ENCODE measurements around the gene TTLL9.

TTLL9 gene

DNA sequence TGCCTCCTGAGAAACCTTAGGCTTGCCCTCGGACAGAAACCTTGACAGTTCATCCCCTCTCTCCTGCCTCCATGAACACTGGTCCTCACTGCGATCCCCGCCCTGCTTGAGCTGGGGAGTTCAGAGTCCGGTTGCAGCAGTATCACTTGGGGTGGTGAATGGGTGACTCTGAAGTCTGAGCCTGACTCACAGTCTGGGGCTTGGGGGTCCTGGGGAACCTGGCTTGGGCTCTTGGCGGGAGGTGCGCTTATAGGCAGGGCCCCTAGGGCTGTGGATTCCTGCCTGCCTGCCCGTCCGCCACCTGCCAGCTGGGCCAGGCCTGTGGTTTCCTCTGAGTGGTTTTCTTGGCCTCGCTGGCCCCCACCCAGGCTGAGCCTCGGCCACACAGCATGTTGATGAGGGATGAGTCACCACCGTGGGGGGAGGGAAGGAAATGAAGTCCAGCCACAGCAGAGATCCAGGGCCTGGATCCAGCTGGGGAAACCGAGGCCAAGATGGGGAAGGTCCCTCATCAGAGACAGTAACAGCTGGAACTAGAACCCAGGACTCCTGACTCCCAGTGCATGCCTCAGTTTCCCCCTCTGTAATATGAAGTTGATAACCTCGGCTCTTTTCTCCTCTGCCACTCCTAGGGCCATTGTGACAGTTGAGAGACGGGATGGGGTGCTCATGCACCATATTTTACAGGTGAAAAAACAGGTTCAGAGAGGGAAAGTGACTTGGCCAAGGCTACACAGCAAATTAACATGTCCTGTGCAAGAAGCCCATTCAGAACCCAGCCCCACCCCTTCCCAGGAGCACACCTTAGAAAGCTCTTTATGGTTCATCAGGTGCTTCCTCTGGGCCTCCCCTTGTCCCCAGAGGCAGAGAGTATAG, 34.2 kb upstream of the TTLL9 start:
- TF ChIP-seq SPI1 (IDR thresholded peaks at IDR 0.05; ENCODE audit: borderline replicate concordance, low read depth), result no peak
- TF ChIP-seq, protein P1, sequence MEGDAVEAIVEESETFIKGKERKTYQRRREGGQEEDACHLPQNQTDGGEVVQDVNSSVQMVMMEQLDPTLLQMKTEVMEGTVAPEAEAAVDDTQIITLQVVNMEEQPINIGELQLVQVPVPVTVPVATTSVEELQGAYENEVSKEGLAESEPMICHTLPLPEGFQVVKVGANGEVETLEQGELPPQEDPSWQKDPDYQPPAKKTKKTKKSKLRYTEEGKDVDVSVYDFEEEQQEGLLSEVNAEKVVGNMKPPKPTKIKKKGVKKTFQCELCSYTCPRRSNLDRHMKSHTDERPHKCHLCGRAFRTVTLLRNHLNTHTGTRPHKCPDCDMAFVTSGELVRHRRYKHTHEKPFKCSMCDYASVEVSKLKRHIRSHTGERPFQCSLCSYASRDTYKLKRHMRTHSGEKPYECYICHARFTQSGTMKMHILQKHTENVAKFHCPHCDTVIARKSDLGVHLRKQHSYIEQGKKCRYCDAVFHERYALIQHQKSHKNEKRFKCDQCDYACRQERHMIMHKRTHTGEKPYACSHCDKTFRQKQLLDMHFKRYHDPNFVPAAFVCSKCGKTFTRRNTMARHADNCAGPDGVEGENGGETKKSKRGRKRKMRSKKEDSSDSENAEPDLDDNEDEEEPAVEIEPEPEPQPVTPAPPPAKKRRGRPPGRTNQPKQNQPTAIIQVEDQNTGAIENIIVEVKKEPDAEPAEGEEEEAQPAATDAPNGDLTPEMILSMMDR (IDR thresholded peaks at IDR 0.05; ENCODE audit: insufficient read depth, low read length), result no peak
- TF ChIP-seq POLR2AphosphoS5 (IDR thresholded peaks at IDR 0.05; ENCODE audit: low read depth), result peak; percentile 94
- no peak for TF ChIP-seq GABPA (IDR thresholded peaks at IDR 0.05; ENCODE audit: low read depth)
- no peak overlapping the region for H3K4me3 ChIP-seq (replicated peaks; ENCODE audit: insufficient read depth, low read length)
- H3K27me3 ChIP-seq (ENCODE audit: insufficient read depth, poor library complexity, severe bottlenecking), result no peaks in the 10 kb centered on the region
- peak; percentile 65 to 91 for DNase-seq (ENCODE audit: low read depth in 1 of 2, low spot score in 1 of 2)
- no peak overlapping the region for H3K27ac ChIP-seq (replicated peaks)

GRCh38 chr20:31836853-31837608, 33.4 kb upstream of the TTLL9 start:
- H3K27ac ChIP-seq (replicated peaks), result no peak overlapping the region
- H3K27me3 ChIP-seq (ENCODE audit: insufficient read depth, poor library complexity, severe bottlenecking), result no peaks in the 10 kb centered on the region
- DNase-seq (ENCODE audit: low read depth in 1 of 2, low spot score in 1 of 2), result no peak
- no peak overlapping the region for H3K4me3 ChIP-seq (replicated peaks; ENCODE audit: insufficient read depth, low read length)
- TF ChIP-seq SPI1 (IDR thresholded peaks at IDR 0.05; ENCODE audit: borderline replicate concordance, low read depth), result no peak
- TF ChIP-seq POLR2AphosphoS5 (IDR thresholded peaks at IDR 0.05; ENCODE audit: low read depth), result no peak
- TF ChIP-seq, protein P2, sequence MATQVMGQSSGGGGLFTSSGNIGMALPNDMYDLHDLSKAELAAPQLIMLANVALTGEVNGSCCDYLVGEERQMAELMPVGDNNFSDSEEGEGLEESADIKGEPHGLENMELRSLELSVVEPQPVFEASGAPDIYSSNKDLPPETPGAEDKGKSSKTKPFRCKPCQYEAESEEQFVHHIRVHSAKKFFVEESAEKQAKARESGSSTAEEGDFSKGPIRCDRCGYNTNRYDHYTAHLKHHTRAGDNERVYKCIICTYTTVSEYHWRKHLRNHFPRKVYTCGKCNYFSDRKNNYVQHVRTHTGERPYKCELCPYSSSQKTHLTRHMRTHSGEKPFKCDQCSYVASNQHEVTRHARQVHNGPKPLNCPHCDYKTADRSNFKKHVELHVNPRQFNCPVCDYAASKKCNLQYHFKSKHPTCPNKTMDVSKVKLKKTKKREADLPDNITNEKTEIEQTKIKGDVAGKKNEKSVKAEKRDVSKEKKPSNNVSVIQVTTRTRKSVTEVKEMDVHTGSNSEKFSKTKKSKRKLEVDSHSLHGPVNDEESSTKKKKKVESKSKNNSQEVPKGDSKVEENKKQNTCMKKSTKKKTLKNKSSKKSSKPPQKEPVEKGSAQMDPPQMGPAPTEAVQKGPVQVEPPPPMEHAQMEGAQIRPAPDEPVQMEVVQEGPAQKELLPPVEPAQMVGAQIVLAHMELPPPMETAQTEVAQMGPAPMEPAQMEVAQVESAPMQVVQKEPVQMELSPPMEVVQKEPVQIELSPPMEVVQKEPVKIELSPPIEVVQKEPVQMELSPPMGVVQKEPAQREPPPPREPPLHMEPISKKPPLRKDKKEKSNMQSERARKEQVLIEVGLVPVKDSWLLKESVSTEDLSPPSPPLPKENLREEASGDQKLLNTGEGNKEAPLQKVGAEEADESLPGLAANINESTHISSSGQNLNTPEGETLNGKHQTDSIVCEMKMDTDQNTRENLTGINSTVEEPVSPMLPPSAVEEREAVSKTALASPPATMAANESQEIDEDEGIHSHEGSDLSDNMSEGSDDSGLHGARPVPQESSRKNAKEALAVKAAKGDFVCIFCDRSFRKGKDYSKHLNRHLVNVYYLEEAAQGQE (IDR thresholded peaks at IDR 0.05; ENCODE audit: insufficient replicate concordance, low read depth), result no peak

DNA sequence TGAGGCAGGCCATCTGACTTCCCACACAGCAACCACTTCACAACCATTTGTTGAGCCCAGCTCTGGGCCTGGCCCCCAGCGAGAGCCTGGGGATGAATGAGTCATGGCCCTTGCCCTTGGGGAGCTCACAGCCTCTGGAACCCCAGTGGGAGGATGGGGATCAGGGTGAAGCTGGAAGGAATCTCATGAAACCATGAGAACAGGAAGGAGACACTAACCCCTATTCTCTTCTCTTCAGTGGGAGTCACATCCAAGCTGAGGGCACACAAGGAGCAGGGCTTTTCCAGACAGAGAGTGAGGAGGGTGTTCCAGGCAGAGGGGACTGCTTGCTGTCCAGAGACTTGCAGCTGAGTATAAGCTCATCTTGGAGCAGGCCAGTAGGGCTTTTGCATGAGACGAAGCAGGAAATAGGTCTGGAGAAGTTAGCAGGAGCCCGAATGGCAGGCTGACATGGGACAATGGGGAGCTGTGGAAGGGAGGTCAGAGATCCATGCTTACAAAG, 32.5 kb upstream of the TTLL9 start:
- TF ChIP-seq, protein P2 (IDR thresholded peaks at IDR 0.05; ENCODE audit: insufficient replicate concordance, low read depth), result no peak
- TF ChIP-seq SPI1 (IDR thresholded peaks at IDR 0.05; ENCODE audit: borderline replicate concordance, low read depth) (no peak), POLR2AphosphoS5 (IDR thresholded peaks at IDR 0.05; ENCODE audit: low read depth) (no peak), GABPA (IDR thresholded peaks at IDR 0.05; ENCODE audit: low read depth) (no peak)
- TF ChIP-seq, protein P1 (IDR thresholded peaks at IDR 0.05; ENCODE audit: insufficient read depth, low read length), result no peak
- Histone ChIP-seq H3K27me3 (ENCODE audit: insufficient read depth, poor library complexity, severe bottlenecking) (no peaks in the 10 kb centered on the region), H3K27ac (replicated peaks) (no peak overlapping the region), H3K4me3 (replicated peaks; ENCODE audit: insufficient read depth, low read length) (no peak overlapping the region)
- peak; percentile 24 to 25 for DNase-seq (ENCODE audit: low read depth in 1 of 2, low spot score in 1 of 2)

Measured in HL-60 (cell line).